Right ventricle myocardium superior (tissue), 1 donor: Measurements from ENCODE around the gene RGS21. TPM values are rescaled to one million over a fixed set of nuclear protein-coding genes. Genes with fewer than 3 reads are reported as not detected.
"Not testable (repeated sequence)": the region's sequence is repeated elsewhere in the genome, so short reads cannot be mapped to it uniquely, and the experiment has no call there.

ENCODE experiments used
- ATAC-seq: fragments of 200-7000 bp; cut with Tn5 transposase; one replicate; pipeline ENCODE4 v1.9.1; 2020; ENCODE audit warnings: mild to moderate bottlenecking; ENCODE audit not compliant: poor library complexity
- DNase-seq: peaks from one replicate; pipeline ENCODE4 v3.0.0-alpha.2; 2020
- intact Hi-C: fragments of 100-400 bp; cut with DNase I; formaldehyde crosslinking; loops from one replicate; pipeline ENCODE4 v1.11.2; 2022
- long read RNA-seq: library from polyadenylated mRNA; unstranded; transcript quantifications from one replicate; pipeline ENCODE4 v2.0.0, GENCODE V29; 2021
- total RNA-seq: library from RNA; stranded (reverse); fragmentation: NEBNext Ultra II Directional; extraction: Animal tissue kit (Norgen Biotek cat#: 25700); gene quantifications from one replicate; pipeline ENCODE4 v1.2.1, GENCODE V29; 2021
- donor health status: DM: no; HTN: yes; CAD: no; lungs with severe emphysema.

The RGS21 gene, protein sequence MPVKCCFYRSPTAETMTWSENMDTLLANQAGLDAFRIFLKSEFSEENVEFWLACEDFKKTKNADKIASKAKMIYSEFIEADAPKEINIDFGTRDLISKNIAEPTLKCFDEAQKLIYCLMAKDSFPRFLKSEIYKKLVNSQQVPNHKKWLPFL
- total RNA-seq, result not detected
- long read RNA-seq, result 0 reads

GRCh38 chr1:192316942-192317450 is at the start of gene RGS21:
Gene RGS21 (plus strand): TSS chr1:192316992. CDS start chr1:192343037, 26,045 bp downstream.
- DNase-seq (no peak), ATAC-seq (no peak)
- intact Hi-C loops, result no loop called here

DNA sequence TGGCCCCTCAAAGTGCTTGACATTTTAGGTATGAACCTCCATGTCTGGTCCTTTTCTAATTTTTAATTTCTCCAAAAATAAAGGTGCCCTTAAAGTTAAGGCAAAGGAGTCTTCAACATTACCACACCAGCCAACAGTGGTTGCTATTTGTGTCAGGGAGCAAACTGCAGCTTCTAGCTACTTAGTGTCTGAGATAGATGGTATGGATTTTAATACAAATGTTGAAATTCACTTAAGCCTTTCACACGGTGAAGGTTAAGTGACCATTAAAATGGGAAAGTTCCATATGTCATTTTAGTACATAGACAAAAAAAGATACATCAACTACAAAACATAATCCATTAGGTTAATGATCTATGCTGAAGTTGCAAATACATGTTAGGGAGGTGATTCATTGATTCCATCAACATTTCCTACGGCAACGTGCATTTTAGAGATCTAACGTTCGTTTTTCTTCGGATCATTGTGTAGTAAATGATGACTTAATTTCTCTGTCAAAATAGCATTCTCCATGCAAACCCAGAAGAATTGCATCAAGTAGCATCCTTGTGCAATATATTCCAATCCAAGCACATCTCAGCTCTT is 48.2 kb upstream of the RGS21 start:
- DNase-seq (no peak), ATAC-seq (no peak)
- intact Hi-C loops, result no loop called here

GRCh38 chr1:192270398-192270797 is 46.4 kb upstream of the RGS21 start:
- intact Hi-C loops, result no loop called here
- ATAC-seq (no peak), DNase-seq (no peak)

DNA sequence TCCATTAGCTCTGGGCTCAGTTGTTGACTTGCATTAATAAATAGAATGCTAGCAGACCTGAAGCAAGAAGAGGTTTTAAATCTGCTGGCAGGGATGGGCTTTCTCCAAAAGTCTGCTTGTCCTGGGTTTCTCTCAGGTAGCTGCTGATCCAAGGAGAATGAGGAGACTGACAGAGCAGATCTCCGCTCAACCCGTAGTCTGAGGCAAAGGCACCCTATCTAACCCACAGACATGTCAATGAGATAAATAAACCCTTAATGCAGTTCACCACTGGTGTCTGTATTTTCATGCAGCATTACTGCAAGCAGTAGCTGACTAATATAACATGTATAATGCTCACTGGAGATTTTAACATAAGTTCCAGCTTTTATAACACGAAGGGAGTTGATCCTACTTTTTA is 44.1 kb upstream of the RGS21 start:
- intact Hi-C loops, result no loop called here
- DNase-seq (no peak), ATAC-seq (no peak)

DNA sequence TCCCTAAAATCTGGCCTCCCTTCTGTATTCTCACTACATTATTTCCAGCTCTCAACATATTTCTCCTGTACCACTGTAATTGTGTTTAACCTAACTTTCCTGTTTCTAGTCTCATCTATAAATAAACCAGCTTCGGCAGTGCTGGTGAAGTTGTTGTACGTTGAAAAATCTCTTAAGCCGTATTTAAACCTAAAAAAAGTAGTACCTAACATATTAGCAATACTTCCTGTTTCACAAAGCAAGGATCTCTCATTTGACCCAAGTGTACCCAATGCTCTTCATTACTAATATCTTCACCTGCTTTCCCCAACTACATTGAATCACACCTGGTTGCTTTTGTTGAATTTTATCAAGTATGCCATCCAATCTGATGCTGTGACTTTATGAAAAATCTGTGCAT is 42.2 kb upstream of the RGS21 start:
- ATAC-seq, result no peak
- DNase-seq, result no peak
- intact Hi-C loops, result no loop called here

GRCh38 chr1:192277635-192278034 is 39.2 kb upstream of the RGS21 start:
- no peak for ATAC-seq
- intact Hi-C loops, result no loop called here
- no peak for DNase-seq

DNA sequence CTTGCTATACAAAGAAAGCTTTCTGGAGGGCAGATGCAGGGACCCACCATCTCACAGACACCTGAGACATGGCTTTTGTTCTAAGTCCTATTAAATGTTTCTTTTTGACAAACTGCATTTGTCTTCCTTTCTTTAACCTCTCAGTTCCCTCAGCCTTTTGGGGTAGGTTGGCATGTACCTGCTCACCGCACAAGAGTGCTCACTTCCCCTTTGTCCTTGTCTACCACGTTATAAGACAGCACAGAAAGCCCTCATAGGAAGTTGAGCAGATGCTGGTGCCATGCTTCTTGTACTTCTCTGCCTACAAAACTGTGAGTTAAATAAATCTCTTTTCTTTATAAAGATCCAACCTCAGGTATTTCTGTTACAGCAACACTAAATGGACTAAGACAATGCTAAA is 31.9 kb upstream of the RGS21 start:
- ATAC-seq, result no peak
- intact Hi-C loops, result no loop called here
- no peak for DNase-seq

DNA sequence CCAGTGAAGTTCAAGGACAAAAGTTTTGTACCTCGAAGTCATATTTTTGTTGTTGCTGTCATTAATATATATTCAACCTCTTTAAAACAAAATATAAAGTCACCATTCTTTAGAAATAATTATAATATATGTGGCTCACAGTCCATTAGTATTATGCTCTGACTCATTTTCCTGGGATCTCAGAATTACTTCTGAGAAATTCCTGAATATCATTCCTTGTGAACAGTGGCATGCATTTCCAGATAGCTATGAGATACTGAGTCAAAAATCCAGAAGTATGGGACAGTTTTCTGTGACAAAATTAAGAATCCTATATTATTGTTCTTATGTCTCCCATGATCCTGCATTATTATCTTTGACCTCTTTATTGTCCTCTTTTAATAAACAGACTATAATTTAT is 13.8 kb upstream of the RGS21 start:
- DNase-seq (no peak), ATAC-seq (no peak)
- intact Hi-C loops, result no loop called here

GRCh38 chr1:192308314-192308713 is 8.5 kb upstream of the RGS21 start:
- ATAC-seq, intact Hi-C loops, DNase-seq: not testable (repeated sequence)

DNA sequence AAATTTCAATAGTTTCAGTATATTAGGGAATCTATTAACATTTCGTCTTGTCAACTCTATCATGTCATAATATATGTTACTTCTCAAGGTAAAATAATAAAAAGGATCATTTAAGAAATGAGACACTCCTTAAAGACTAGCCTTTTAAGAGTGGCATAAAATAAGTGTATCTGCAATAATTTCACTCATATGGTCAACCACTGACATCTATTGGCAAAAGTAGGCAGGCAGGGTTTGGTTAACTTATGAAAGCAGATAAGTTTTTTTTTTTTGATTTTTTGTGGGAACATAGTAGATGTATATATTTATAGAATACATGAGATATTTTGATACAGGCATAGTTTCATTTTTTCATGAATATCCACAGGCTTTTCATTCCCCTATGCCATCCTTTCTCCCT is 5.5 kb upstream of the RGS21 start:
- ATAC-seq, result no peak
- DNase-seq, result no peak
- intact Hi-C loops, result no loop called here

- intact Hi-C loops, result no loop called here
- ATAC-seq (no peak), DNase-seq (peak; percentile 30)
Measured at GRCh38 chr1:192327997-192328396, 11.2 kb downstream of the RGS21 start.

GRCh38 chr1:192342842-192343241 is 26.1 kb downstream of the RGS21 start:
- ATAC-seq (no peak), DNase-seq (no peak)
- intact Hi-C loops, result no loop called here

DNA sequence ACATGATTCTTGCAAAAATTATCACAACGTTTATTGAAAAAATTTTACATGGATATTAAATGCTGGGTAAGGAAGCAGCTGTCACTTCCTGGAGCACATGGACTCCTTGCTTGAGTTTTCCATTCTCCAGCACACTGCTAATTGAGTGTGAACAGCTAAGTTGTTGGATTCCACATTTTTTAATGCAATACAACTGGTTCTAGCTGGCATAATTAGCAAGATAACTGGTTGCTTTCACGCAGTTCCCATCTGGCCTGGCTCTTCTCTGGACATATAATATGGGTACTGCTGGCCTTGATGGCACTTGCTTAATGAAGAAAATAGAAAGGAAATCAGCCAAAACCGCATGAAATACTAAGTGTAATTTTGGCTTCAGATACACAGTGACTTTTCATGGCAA is 26.6 kb downstream of the RGS21 start:
- ATAC-seq (no peak), DNase-seq (no peak)
- intact Hi-C loops, result no loop called here

DNA sequence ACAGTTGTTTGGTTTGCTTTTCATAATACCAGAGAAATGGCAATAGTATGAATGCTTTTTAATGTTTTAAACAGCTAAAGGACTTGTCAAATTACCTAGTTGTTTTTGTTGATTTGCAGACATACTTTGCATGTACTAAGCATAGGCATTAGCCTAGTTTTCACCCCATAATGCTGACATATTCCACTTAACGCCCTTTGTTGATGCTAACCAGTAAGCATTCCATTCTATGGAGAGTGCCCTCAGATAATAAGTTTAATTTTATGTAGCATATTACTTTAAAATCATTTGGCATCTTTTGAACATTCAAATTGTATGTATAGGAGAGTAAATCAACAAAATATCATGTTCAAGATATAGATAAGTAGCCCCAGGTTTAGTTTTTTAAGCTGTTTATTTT is 32.5 kb downstream of the RGS21 start:
- no peak for ATAC-seq
- intact Hi-C loops, result no loop called here
- no peak for DNase-seq

GRCh38 chr1:192350356-192350755 is 33.6 kb downstream of the RGS21 start:
- intact Hi-C loops, result no loop called here
- DNase-seq (no peak), ATAC-seq (no peak)

DNA sequence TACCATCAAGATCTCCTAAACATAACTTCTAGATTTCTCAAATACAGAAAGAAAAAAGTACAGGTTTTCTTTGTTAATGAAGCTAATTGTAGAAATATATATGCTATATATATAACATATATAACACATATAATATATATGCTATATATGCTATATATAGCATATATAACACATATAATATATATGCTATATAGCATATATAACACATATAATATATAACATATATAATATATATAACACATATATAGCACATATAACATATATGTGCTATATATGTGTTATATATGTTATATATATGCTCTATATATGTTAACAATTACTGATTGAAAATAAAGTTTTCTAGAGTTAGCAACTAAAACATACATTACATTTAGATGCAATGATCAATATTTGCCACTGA is 34.8 kb downstream of the RGS21 start:
- DNase-seq, result no peak
- no peak for ATAC-seq
- intact Hi-C loops, result no loop called here

DNA sequence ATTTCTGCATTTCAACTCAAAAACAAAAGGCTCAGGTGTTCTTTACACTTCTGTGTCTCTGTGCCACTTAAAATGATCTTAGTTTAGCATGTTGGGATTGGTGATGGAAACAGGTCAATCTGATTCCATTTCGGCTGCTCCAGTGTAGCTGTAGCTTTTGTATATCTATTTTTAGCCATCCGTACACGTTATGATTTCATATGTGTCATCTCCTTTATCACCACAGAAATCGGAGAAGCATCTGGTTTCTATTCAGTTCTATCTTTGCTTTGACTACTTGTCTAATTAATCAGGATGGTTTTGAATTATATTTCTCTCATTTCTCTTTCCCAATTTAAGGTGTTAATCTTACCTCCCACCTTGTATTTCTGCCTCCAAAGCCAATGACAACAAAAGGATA is 41.1 kb downstream of the RGS21 start:
- DNase-seq (no peak), ATAC-seq (no peak)
- intact Hi-C loops, result no loop called here

GRCh38 chr1:192358402-192358801 is 41.6 kb downstream of the RGS21 start:
- DNase-seq, result no peak
- intact Hi-C loops, result no loop called here
- ATAC-seq, result no peak

DNA sequence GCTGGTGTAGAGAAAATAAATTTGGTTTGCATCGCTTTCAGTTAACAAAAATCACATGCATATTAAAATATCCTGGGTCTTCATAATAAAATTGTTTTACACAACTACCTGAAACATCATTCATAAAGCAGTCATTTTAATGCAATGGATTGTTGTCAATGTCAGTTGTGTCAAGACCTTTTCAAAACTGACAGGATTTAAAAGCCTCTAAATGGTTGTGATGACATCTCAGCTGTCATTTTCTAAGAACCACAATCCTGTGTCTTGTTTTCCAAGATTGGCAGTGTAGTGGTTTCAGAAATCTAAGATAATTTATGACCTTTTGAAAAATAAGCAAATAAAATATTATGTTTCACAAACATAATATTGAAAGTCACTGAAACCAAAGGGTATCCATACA is 42.0 kb downstream of the RGS21 start:
- intact Hi-C loops, result no loop called here
- ATAC-seq, result no peak
- DNase-seq, result no peak

GRCh38 chr1:192363177-192363576 is 46.4 kb downstream of the RGS21 start:
- DNase-seq, result no peak
- intact Hi-C loops, result no loop called here
- no peak for ATAC-seq

GRCh38 chr1:192367436-192367835 is 50.6 kb downstream of the RGS21 start:
- DNase-seq, result no peak
- ATAC-seq, result no peak
- intact Hi-C loops, result no loop called here
